HL-60 (cell line): ENCODE results near the gene ZFR.

Experiments used
- POLR2AphosphoS5 ChIP-seq: IDR thresholded peaks from 2 replicates; pipeline ENCODE4 v1.6.1; 2012; ENCODE audit warnings: low read depth
- SPI1 ChIP-seq: IDR thresholded peaks from 2 replicates; pipeline ENCODE4 v1.6.1; 2012; ENCODE audit warnings: low read depth, mild to moderate bottlenecking, borderline replicate concordance
- TF ChIP-seq, protein P1 (sequence below): IDR thresholded peaks from one replicate; pipeline ENCODE4 v1.5.1; 2011; ENCODE audit warnings: low read length, control low read depth, inconsistent platforms; ENCODE audit not compliant: insufficient read depth

DNA sequence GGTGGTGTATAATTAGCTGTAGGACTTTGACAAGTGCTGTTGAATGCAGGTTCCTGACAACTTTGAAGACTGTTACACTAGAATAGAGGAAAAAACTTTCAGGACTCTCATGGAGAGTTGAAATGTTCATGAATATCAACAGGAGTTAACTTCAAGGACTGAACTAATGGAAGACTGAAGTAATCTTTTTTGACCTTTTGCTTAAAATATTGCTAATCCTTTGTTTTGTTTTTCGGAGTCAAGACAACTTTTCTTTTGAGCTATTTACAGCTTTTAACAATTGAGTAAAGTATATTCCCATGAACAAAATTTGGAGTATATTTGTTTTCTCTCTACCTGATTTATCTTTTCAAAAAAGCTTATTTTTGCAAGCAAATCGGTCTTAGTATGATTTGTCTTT is 97.7 kb downstream of the ZFR start:
- TF ChIP-seq, protein P1, sequence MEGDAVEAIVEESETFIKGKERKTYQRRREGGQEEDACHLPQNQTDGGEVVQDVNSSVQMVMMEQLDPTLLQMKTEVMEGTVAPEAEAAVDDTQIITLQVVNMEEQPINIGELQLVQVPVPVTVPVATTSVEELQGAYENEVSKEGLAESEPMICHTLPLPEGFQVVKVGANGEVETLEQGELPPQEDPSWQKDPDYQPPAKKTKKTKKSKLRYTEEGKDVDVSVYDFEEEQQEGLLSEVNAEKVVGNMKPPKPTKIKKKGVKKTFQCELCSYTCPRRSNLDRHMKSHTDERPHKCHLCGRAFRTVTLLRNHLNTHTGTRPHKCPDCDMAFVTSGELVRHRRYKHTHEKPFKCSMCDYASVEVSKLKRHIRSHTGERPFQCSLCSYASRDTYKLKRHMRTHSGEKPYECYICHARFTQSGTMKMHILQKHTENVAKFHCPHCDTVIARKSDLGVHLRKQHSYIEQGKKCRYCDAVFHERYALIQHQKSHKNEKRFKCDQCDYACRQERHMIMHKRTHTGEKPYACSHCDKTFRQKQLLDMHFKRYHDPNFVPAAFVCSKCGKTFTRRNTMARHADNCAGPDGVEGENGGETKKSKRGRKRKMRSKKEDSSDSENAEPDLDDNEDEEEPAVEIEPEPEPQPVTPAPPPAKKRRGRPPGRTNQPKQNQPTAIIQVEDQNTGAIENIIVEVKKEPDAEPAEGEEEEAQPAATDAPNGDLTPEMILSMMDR = no peak
- TF ChIP-seq POLR2AphosphoS5 (no peak), SPI1 (no peak)
